K562 (cell line): ENCODE results near the gene BCAN. TPM values are rescaled to one million over a fixed set of nuclear protein-coding genes. Genes with fewer than 3 reads are reported as not detected.
A peak's percentile ranks its signal among the peaks of the same experiment; 100 is the strongest.

ENCODE experiments used
- ARHGAP35 ChIP-seq: fragments of 450-650 bp; IDR thresholded peaks from 2 replicates; pipeline ENCODE4 v1.6.1; 2018; ENCODE audit not compliant: partially characterized antibody
- ATF3 ChIP-seq, 2 experiments: fragments of 450-650 bp in 1 of 2; sonication (generic) in 1 of 2; formaldehyde crosslinking in 1 of 2; IDR thresholded peaks in 1 of 2; conservative IDR thresholded peaks in 1 of 2; 2 replicates each; pipeline versions ENCODE4 v1.6.1 to v1.8.1; 2016 to 2023; ENCODE audit warnings: mild to moderate bottlenecking in 2 of 2, moderate library complexity in 2 of 2, inconsistent platforms in 1 of 2, missing genetic modification reagents in 1 of 2
- CTCF ChIP-seq, 3 experiments: IDR thresholded peaks in 2 of 3; conservative IDR thresholded peaks in 1 of 3; 2 replicates each; pipeline ENCODE4 v1.5.1; 2011 to 2012; ENCODE audit warnings: low read length in 3 of 3, mild to moderate bottlenecking in 3 of 3, control low read depth in 2 of 3, improper control_type of control experiment in 1 of 3, inconsistent platforms in 1 of 3, low read depth in 1 of 3, mixed read lengths in 1 of 3, moderate library complexity in 1 of 3; ENCODE audit not compliant: insufficient read depth in 2 of 3
- CXXC5 ChIP-seq: fragments of 250-450 bp; sonication (Bioruptor Pico); IDR thresholded peaks from 2 replicates; pipeline ENCODE4 v1.8.0; 2022; ENCODE audit warnings: inconsistent platforms, mild to moderate bottlenecking, moderate library complexity
- ETV5 ChIP-seq: sonication (generic); formaldehyde crosslinking; IDR thresholded peaks from 2 replicates; pipeline ENCODE4 v1.4.0; 2020; ENCODE audit warnings: low read depth, mild to moderate bottlenecking, missing genetic modification reagents
- JUND ChIP-seq, 2 experiments: IDR thresholded peaks; 2 replicates in 1 of 2; 3 replicates in 1 of 2; pipeline ENCODE4 v1.6.1; 2011; ENCODE audit warnings: borderline replicate concordance in 2 of 2, low read depth in 2 of 2, low read length in 2 of 2, improper control_type of control experiment in 1 of 2, missing biosample characterization in 1 of 2, missing genetic modification characterization in 1 of 2, missing genetic modification reagents in 1 of 2
- KDM1A ChIP-seq, 2 experiments: fragments of 450-650 bp; IDR thresholded peaks; 2 replicates each; pipeline ENCODE4 v1.6.1; 2016; ENCODE audit warnings: mild to moderate bottlenecking in 2 of 2
- MAZ ChIP-seq, 2 experiments: fragments of 450-650 bp in 1 of 2; sonication (generic) in 1 of 2; formaldehyde crosslinking; IDR thresholded peaks in 1 of 2; conservative IDR thresholded peaks in 1 of 2; 2 replicates each; pipeline versions ENCODE4 v1.4.0 to v1.5.0; 2020; ENCODE audit warnings: mild to moderate bottlenecking in 1 of 2, missing genetic modification reagents in 1 of 2
- PBX2 ChIP-seq, 2 experiments: IDR thresholded peaks in 1 of 2; conservative IDR thresholded peaks in 1 of 2; 2 replicates each; pipeline ENCODE4 v1.6.1; 2016; ENCODE audit warnings: low read depth in 2 of 2, mild to moderate bottlenecking in 1 of 2, missing compliant biosample characterization in 1 of 2, missing genetic modification characterization in 1 of 2, moderate library complexity in 1 of 2
- PKNOX1 ChIP-seq: fragments of 450-650 bp; IDR thresholded peaks from 2 replicates; pipeline ENCODE4 v1.6.1; 2016
- TEAD4 ChIP-seq, 2 experiments: sonication (generic) in 1 of 2; formaldehyde crosslinking in 1 of 2; IDR thresholded peaks; 2 replicates each; pipeline versions ENCODE4 v1.6.1 to v1.8.0; 2012 to 2022; ENCODE audit warnings: borderline replicate concordance in 1 of 2, inconsistent platforms in 1 of 2, low read length in 1 of 2, mild to moderate bottlenecking in 1 of 2, missing genetic modification reagents in 1 of 2
- ZBTB1 ChIP-seq: sonication (generic); formaldehyde crosslinking; IDR thresholded peaks from 2 replicates; pipeline ENCODE4 v1.8.1; 2023; ENCODE audit warnings: missing genetic modification reagents, low read depth, mild to moderate bottlenecking, borderline replicate concordance
- ZFX ChIP-seq: sonication (generic); formaldehyde crosslinking; IDR thresholded peaks from 2 replicates; pipeline ENCODE4 v1.8.0; 2022; ENCODE audit warnings: mild to moderate bottlenecking, missing genetic modification reagents, moderate library complexity
- polyA plus RNA-seq, 8 experiments: library from polyadenylated mRNA; depleted of rRNA in 4 of 8; stranded (reverse) in 5 of 8; unstranded in 3 of 8; fragments of >200 nt; fragmentation: Nextera tagmentation in 2 of 8; fragmentation: Illumina TruSeq in 1 of 8; extraction: Ambion mirVana in 2 of 8; extraction: Trizol in 1 of 8; gene quantifications; 2 replicates each; pipeline versions ENCODE4 v1.2.1 to v1.2.3, GENCODE V29; 2011 to 2014; ENCODE audit warnings: inconsistent platforms in 1 of 8, missing spikeins in 1 of 8
- total RNA-seq, 7 experiments: library from RNA; depleted of rRNA in 6 of 7; stranded (reverse); fragments of >200 nt in 6 of 7; fragmentation: Illumina TruSeq in 2 of 7; extraction: Trizol in 2 of 7; gene quantifications; 2 replicates each; pipeline versions ENCODE4 v1.2.1 to v1.2.3, GENCODE V29; 2011 to 2021; ENCODE audit warnings: low replicate concordance in 1 of 7

Gene BCAN
- total and polyA plus RNA-seq, 9 of the 15 experiments (the other 6 are each of a cell fraction or from before 2014, with no cell fraction given): 0.04 to 0.33 (median 0.14) TPM; not detected in 5

GRCh38 chr1:156691665-156692440, 49.9 kb downstream of the BCAN start (continued):
- TF ChIP-seq ARHGAP35 (no peak), ZFX (CRISPR knock-in tag) (no peak), CXXC5 (no peak), ZBTB1 (CRISPR knock-in tag) (no peak), ETV5 (CRISPR knock-in tag) (0 out of 2 replicates have a peak, but pooled peaks have one; percentile 19), CTCF (IDR thresholded peaks at IDR 0.05 in 2 of 3, conservative IDR thresholded peaks at IDR 0.05 in 1 of 3; ENCODE audit: insufficient read depth in 2 of 3, low read depth in 1 of 3, low read length in 3 of 3) (peak in 1 of 3 experiments; percentile 6; a peak in 1 of 6 replicates), TEAD4 (IDR thresholded peaks at IDR 0.05; ENCODE audit: low read length) (peak; percentile 36; the same call in 1 of the 2 replicates), TEAD4 (CRISPR knock-in tag; IDR thresholded peaks at IDR 0.05; ENCODE audit: borderline replicate concordance) (no peak), JUND (IDR thresholded peaks at IDR 0.05; ENCODE audit: borderline replicate concordance, low read depth, low read length) (peak; percentile 50; the same call in 1 of the 2 replicates), JUND (tag; IDR thresholded peaks at IDR 0.05; ENCODE audit: borderline replicate concordance, low read depth, low read length) (no peak), PBX2 (CRISPR knock-in tag; IDR thresholded peaks at IDR 0.05; ENCODE audit: low read depth) (no peak), PBX2 (tag; conservative IDR thresholded peaks at IDR 0.05; ENCODE audit: low read depth) (peak; percentile 55), ATF3 (IDR thresholded peaks at IDR 0.05) (peak; percentile 27; the same call in 1 of the 2 replicates), ATF3 (CRISPR knock-in tag; conservative IDR thresholded peaks at IDR 0.05) (no peak), KDM1A (IDR thresholded peaks at IDR 0.05) (peak; percentile 22 to 34; a peak in 1 of 4 replicates), PKNOX1 (peak; percentile 70), MAZ (CRISPR knock-in tag; conservative IDR thresholded peaks at IDR 0.05 in 1 of 2, IDR thresholded peaks at IDR 0.05 in 1 of 2) (peak in 1 of 2 experiments; percentile 34; a peak in 1 of 4 replicates)
